Fibroblast of villous mesenchyme (primary cell): ENCODE measurements around the gene ZFAND3. TPM values are rescaled to one million over a fixed set of nuclear protein-coding genes. Genes with fewer than 3 reads are reported as not detected.
"Not testable (repeated sequence)": the region's sequence is repeated elsewhere in the genome, so short reads cannot be mapped to it uniquely, and the experiment has no call there.

ENCODE experiments used
- DNase-seq: peaks from one replicate; pipeline ENCODE4 v3.0.0-alpha.2; 2010; ENCODE audit warnings: low read depth
- H3K4me3 ChIP-seq: 2 replicates; pipeline ENCODE4 v1.5.1; 2011; ENCODE audit warnings: low read depth, mild to moderate bottlenecking, low read length
- CTCF ChIP-seq: IDR thresholded peaks from 2 replicates; pipeline ENCODE4 v1.5.1; 2012; ENCODE audit warnings: low read depth, mild to moderate bottlenecking, low read length; ENCODE audit not compliant: insufficient read depth
- total RNA-seq: library from RNA; depleted of rRNA; stranded (reverse); fragments of >200 nt; gene quantifications from 2 replicates; pipeline ENCODE4 v1.2.3, GENCODE V29; 2012

ZFAND3 gene
- total RNA-seq, 1 donor, result 20.3 TPM

- peak; percentile 36 for DNase-seq
Observed at GRCh38 chr6:37877373-37878149, 58.0 kb downstream of the ZFAND3 start.

GRCh38 chr6:37878150-37878710 lies 58.7 kb downstream of the ZFAND3 start:
- DNase-seq, result no peak
- TF ChIP-seq CTCF, result no peak
- H3K4me3 ChIP-seq, result no peak overlapping the region

More at GRCh38 chr6:37877373-37878149, 58.0 kb downstream of the ZFAND3 start:
- TF ChIP-seq CTCF, result no peak
- no peak overlapping the region for H3K4me3 ChIP-seq

GRCh38 chr6:37880602-37881001 lies 61.1 kb downstream of the ZFAND3 start:
- not testable (repeated sequence) for DNase-seq, H3K4me3 ChIP-seq

GRCh38 chr6:37882292-37882691 lies 62.8 kb downstream of the ZFAND3 start:
- H3K4me3 ChIP-seq, result no peak overlapping the region
- TF ChIP-seq CTCF, result no peak
- DNase-seq, result no peak

- peak; percentile 89 for DNase-seq
Observed at GRCh38 chr6:37882724-37883413, 63.3 kb downstream of the ZFAND3 start.

GRCh38 chr6:37884548-37884947 lies 65.0 kb downstream of the ZFAND3 start:
- TF ChIP-seq CTCF, result no peak
- no peak overlapping the region for H3K4me3 ChIP-seq
- no peak for DNase-seq

More at GRCh38 chr6:37882724-37883413, 63.3 kb downstream of the ZFAND3 start:
- no peak for TF ChIP-seq CTCF
- no peak overlapping the region for H3K4me3 ChIP-seq

GRCh38 chr6:37889051-37889450 lies 69.5 kb downstream of the ZFAND3 start:
- TF ChIP-seq CTCF, result no peak
- no peak for DNase-seq
- no peak overlapping the region for H3K4me3 ChIP-seq
